Activated CD4-positive, alpha-beta T cell treated with anti-CD3 and anti-CD28 coated beads for 48 hours (primary cell): ENCODE measurements around the gene GRAMD1A.
"Not testable (repeated sequence)": the region's sequence is repeated elsewhere in the genome, so short reads cannot be mapped to it uniquely, and the experiment has no call there.

ENCODE experiments used
- DNase-seq: peaks from one replicate; pipeline ENCODE4 v3.0.0-alpha.2; 2020

The GRAMD1A gene

GRCh38 chr19:34999498-35000337 is at the start of gene GRAMD1A:
GRAMD1A (plus strand) TSS chr19:35000323; CDS start chr19:35000479, 156 bp downstream.
- DNase-seq = peak; percentile 80

- DNase-seq = no peak
Observed at GRCh38 chr19:34953092-34953491, 47.0 kb upstream of the GRAMD1A start.

GRCh38 chr19:34957830-34958751 is 42.0 kb upstream of the GRAMD1A start:
- DNase-seq = no peak

GRCh38 chr19:34959021-34959420 is 41.1 kb upstream of the GRAMD1A start:
- DNase-seq = no peak

GRCh38 chr19:34960103-34960805 is 39.9 kb upstream of the GRAMD1A start:
- no peak for DNase-seq

- DNase-seq = no peak
Observed at GRCh38 chr19:34960940-34961679, 39.0 kb upstream of the GRAMD1A start.

GRCh38 chr19:34961775-34962686 is 38.1 kb upstream of the GRAMD1A start:
- no peak for DNase-seq

GRCh38 chr19:34962687-34963572 is 37.2 kb upstream of the GRAMD1A start:
- DNase-seq = no peak

- peak; percentile 63 for DNase-seq
Observed at GRCh38 chr19:34963573-34964406, 36.3 kb upstream of the GRAMD1A start, which contains the start of gene ZNF792. ZNF792 (minus strand) TSS chr19:34964229; CDS start chr19:34963662, 567 bp downstream.

- DNase-seq = no peak
Observed at GRCh38 chr19:34964598-34964997, 35.5 kb upstream of the GRAMD1A start.

GRCh38 chr19:34965505-34965904 is 34.6 kb upstream of the GRAMD1A start:
- not testable (repeated sequence) for DNase-seq

- no peak for DNase-seq
Observed at GRCh38 chr19:34967551-34967950, 32.6 kb upstream of the GRAMD1A start.

- no peak for DNase-seq
Observed at GRCh38 chr19:34969721-34970120, 30.4 kb upstream of the GRAMD1A start.

- not testable (repeated sequence) for DNase-seq
Observed at GRCh38 chr19:34970185-34970780, 29.8 kb upstream of the GRAMD1A start.

- DNase-seq = no peak
Observed at GRCh38 chr19:34972163-34972705, 27.9 kb upstream of the GRAMD1A start.

GRCh38 chr19:34974646-34975045 is 25.5 kb upstream of the GRAMD1A start:
- no peak for DNase-seq

- no peak for DNase-seq
Observed at GRCh38 chr19:34975056-34975455, 25.1 kb upstream of the GRAMD1A start.

- DNase-seq = no peak
Observed at GRCh38 chr19:34976611-34977010, 23.5 kb upstream of the GRAMD1A start.
